Keratinocyte (primary cell): ENCODE measurements around the gene AP4B1.

Source experiments
- EZH2 ChIP-seq: IDR thresholded peaks from one replicate; pipeline ENCODE4 v1.6.1; 2012; ENCODE audit warnings: inconsistent platforms, mild to moderate bottlenecking, low read length, moderate library complexity
- TF ChIP-seq, protein P1 (sequence below), 3 experiments: IDR thresholded peaks in 1 of 3; conservative IDR thresholded peaks in 1 of 3; optimal IDR thresholded peaks in 1 of 3; 2 replicates in 2 of 3; 3 replicates in 1 of 3; pipeline versions ENCODE3 to v1.5.1; 2011; ENCODE audit warnings: low read length in 3 of 3, mild to moderate bottlenecking in 3 of 3, moderate library complexity in 2 of 3, control low read depth in 1 of 3, inconsistent platforms in 1 of 3; ENCODE audit not compliant: insufficient read depth in 2 of 3; ENCODE audit errors: extremely low read depth in 1 of 3

DNA sequence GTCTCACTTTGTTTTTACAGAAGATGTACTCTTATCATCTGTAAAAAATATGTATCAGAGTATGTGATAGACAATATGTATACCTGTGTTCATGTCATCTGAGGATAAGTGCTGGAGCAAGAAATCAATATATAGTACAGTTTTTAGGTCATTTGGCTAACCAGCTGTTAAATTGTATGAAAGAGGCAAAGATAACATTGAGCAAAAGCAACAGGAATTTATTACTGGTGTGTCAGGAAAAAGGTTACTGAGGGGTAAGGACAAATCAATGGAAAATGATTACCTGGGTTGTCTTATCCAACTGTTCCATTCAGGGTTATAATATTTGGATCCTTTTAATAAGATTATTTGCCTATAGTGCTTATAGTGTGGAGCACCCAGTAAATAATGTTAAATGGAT, 29.4 kb upstream of the AP4B1 start:
- no peak for TF ChIP-seq EZH2
- TF ChIP-seq, protein P1, sequence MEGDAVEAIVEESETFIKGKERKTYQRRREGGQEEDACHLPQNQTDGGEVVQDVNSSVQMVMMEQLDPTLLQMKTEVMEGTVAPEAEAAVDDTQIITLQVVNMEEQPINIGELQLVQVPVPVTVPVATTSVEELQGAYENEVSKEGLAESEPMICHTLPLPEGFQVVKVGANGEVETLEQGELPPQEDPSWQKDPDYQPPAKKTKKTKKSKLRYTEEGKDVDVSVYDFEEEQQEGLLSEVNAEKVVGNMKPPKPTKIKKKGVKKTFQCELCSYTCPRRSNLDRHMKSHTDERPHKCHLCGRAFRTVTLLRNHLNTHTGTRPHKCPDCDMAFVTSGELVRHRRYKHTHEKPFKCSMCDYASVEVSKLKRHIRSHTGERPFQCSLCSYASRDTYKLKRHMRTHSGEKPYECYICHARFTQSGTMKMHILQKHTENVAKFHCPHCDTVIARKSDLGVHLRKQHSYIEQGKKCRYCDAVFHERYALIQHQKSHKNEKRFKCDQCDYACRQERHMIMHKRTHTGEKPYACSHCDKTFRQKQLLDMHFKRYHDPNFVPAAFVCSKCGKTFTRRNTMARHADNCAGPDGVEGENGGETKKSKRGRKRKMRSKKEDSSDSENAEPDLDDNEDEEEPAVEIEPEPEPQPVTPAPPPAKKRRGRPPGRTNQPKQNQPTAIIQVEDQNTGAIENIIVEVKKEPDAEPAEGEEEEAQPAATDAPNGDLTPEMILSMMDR (optimal IDR thresholded peaks at IDR 0.05 in 1 of 3, IDR thresholded peaks at IDR 0.05 in 1 of 3, conservative IDR thresholded peaks at IDR 0.05 in 1 of 3; ENCODE audit: extremely low read depth in 1 of 3, insufficient read depth in 2 of 3, low read length in 3 of 3): no peak
